ENCODE measurements around the gene SON.
"Not testable (repeated sequence)": the region's sequence is repeated elsewhere in the genome, so short reads cannot be mapped to it uniquely, and the experiment has no call there.

Gene SON

GRCh38 chr21:33622253-33622652 is 79.4 kb downstream of the SON start:
- no peaks in the 10 kb centered on the region for H3K27me3 ChIP-seq (ENCODE audit: control insufficient read depth, insufficient read depth, low read length)
- H3K4me3 ChIP-seq (ENCODE audit: low read length) = no peak overlapping the region
- H3K9me3 ChIP-seq (replicated peaks; ENCODE audit: low read length) = no peaks in the 10 kb centered on the region

DNA sequence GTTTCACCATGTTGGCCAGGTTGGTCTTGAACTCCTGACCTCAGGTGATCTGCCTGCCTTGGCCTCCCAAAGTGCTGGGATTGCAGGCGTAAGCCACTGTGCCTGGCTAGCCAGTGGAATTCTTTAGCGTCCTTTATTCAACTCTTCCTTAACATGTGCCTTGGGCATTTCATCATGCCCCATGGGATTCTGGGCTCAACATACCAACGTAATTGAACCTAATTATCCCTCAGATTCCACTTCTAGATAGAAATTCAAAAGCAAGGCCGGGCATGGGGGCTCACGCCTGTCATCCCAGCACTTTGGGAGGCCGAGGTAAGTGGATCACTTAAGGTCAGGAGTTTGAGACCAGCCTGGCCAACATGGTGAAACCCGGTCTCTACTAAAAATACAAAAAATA is 83.3 kb downstream of the SON start:
- not testable (repeated sequence) for H3K9me3 ChIP-seq (replicated peaks; ENCODE audit: low read length); H3K4me1 ChIP-seq (ENCODE audit: control insufficient read depth, insufficient read depth, low read length); H3K9ac ChIP-seq (ENCODE audit: low read depth, low read length); H3K4me3 ChIP-seq (ENCODE audit: low read length); H3K4me2 ChIP-seq (ENCODE audit: low read length); H3K27me3 ChIP-seq (ENCODE audit: control insufficient read depth, insufficient read depth, low read length)
- H3K36me3 ChIP-seq (ENCODE audit: insufficient read depth, low read length) = peaks cover 17% of the 10 kb centered on the region

More at GRCh38 chr21:33622253-33622652, 79.4 kb downstream of the SON start:
- H3K4me1 ChIP-seq (ENCODE audit: control insufficient read depth, insufficient read depth, low read length) = no peaks in the 10 kb centered on the region
- H3K9ac ChIP-seq (ENCODE audit: low read depth, low read length) = no peak overlapping the region
- H3K4me2 ChIP-seq (ENCODE audit: low read length) = no peak overlapping the region
- H3K36me3 ChIP-seq (ENCODE audit: insufficient read depth, low read length) = peaks cover 20% of the 10 kb centered on the region

All from skeletal muscle satellite cell (primary cell).